H1 (cell line): Measurements from ENCODE around the gene TCFL5. TPM values are rescaled to one million over a fixed set of nuclear protein-coding genes. Genes with fewer than 3 reads are reported as not detected.

Experiments
- CTCF ChIA-PET: fragments of 300-600 bp; sonication (Branson Sonifier 250); formaldehyde crosslinking; loops from one replicate; lab custom pipeline; 2021; ENCODE audit not compliant: partially characterized antibody; lab: Charles Lee
- POLR2A ChIA-PET: fragments of 300-600 bp; sonication (Branson Sonifier 250); formaldehyde crosslinking; loops from one replicate; lab custom pipeline; 2021; ENCODE audit warnings: inconsistent platforms; ENCODE audit not compliant: partially characterized antibody; lab: Charles Lee
- DNase-seq, 2 experiments: peaks; one replicate each; pipeline versions ENCODE4 v3.0.0 to v3.0.0-alpha.2; 2010 to 2022; ENCODE audit warnings: low spot score in 2 of 2, low read depth in 1 of 2, mixed read lengths in 1 of 2
- FAIRE-seq: peaks from 2 replicates; lab custom pipeline; 2011; peaks lifted over from hg19 to GRCh38; lab: Jason Lieb, UNC
- H2AFZ ChIP-seq: 2 replicates; pipeline ENCODE4 v1.8.1; 2012; ENCODE audit warnings: low read length, inconsistent platforms
- H2AK5ac ChIP-seq: 2 replicates; pipeline ENCODE4 v1.6.1; 2013; ENCODE audit warnings: low read depth, low read length
- H2BK120ac ChIP-seq: replicated peaks from 2 replicates; pipeline ENCODE3; 2013; ENCODE audit warnings: low read depth, low read length, inconsistent platforms
- H2BK12ac ChIP-seq: 2 replicates; pipeline ENCODE4 v1.6.1; 2013; ENCODE audit warnings: low read depth, low read length
- H2BK15ac ChIP-seq: 2 replicates; pipeline ENCODE4 v1.6.1; 2013; ENCODE audit warnings: low read length
- H2BK20ac ChIP-seq: 2 replicates; pipeline ENCODE4 v1.6.1; 2013; ENCODE audit warnings: low read length
- H2BK5ac ChIP-seq: 2 replicates; pipeline ENCODE4 v1.6.1; 2013; ENCODE audit warnings: low read depth, low read length
- H3K14ac ChIP-seq: 2 replicates; pipeline ENCODE4 v1.6.1; 2013; ENCODE audit warnings: inconsistent platforms; ENCODE audit not compliant: insufficient read length
- H3K18ac ChIP-seq: 2 replicates; pipeline ENCODE4 v1.6.1; 2013; ENCODE audit warnings: low read length; ENCODE audit errors: extremely low read depth
- H3K23ac ChIP-seq: 2 replicates; pipeline ENCODE4 v1.6.1; 2013; ENCODE audit warnings: inconsistent platforms; ENCODE audit not compliant: insufficient read length
- H3K23me2 ChIP-seq: 2 replicates; pipeline ENCODE4 v1.6.1; 2013; ENCODE audit warnings: low read depth, low read length
- H3K27ac ChIP-seq: 2 replicates; pipeline ENCODE4 v1.6.1; 2011; ENCODE audit warnings: low read depth, low read length, inconsistent platforms
- H3K27me3 ChIP-seq, 4 experiments: replicated peaks in 1 of 4; 1 replicate in 1 of 4; 2 replicates in 3 of 4; pipeline versions ENCODE4 v1.6.1 to v1.8.1; 2011 to 2013; ENCODE audit warnings: low read length in 3 of 4, mild to moderate bottlenecking in 3 of 4, inconsistent platforms in 2 of 4, mixed read lengths in 2 of 4, moderate library complexity in 1 of 4; ENCODE audit not compliant: control insufficient read depth in 3 of 4, insufficient read depth in 3 of 4; ENCODE audit errors: extremely low read depth in 1 of 4
- H3K36me3 ChIP-seq, 4 experiments: 2 replicates each; pipeline versions ENCODE4 v1.6.1 to v1.8.1; 2011 to 2013; ENCODE audit warnings: mild to moderate bottlenecking in 4 of 4, low read length in 3 of 4, moderate library complexity in 2 of 4, control low read depth in 1 of 4, inconsistent platforms in 1 of 4; ENCODE audit not compliant: insufficient read depth in 4 of 4, control insufficient read depth in 2 of 4
- H3K4ac ChIP-seq: replicated peaks from 2 replicates; pipeline ENCODE3; 2013; ENCODE audit warnings: low read length, low read depth, mixed read lengths, inconsistent platforms; ENCODE audit not compliant: insufficient read length
- H3K4me1 ChIP-seq, 4 experiments: replicated peaks in 1 of 4; 1 replicate in 1 of 4; 2 replicates in 3 of 4; pipeline versions ENCODE4 v1.6.1 to v1.8.1; 2011 to 2013; ENCODE audit warnings: low read length in 3 of 4, inconsistent platforms in 2 of 4, mixed read lengths in 1 of 4; ENCODE audit not compliant: insufficient read depth in 4 of 4, control insufficient read depth in 3 of 4
- H3K4me2 ChIP-seq, 2 experiments: 2 replicates each; pipeline versions ENCODE4 v1.6.1 to v1.8.1; 2011 to 2013; ENCODE audit warnings: low read depth in 2 of 2, low read length in 2 of 2, control low read depth in 1 of 2, inconsistent platforms in 1 of 2, mild to moderate bottlenecking in 1 of 2; ENCODE audit not compliant: insufficient read depth in 1 of 2
- H3K4me3 ChIP-seq, 4 experiments: fragments of 200-600, 300-600 bp in 1 of 4; sonication (generic), shearing (Covaris generic), sonication (Bioruptor Twin) in 1 of 4; 2 replicates each; pipeline versions ENCODE4 v1.5.1 to v1.8.1; 2011 to 2016; ENCODE audit warnings: low read length in 4 of 4, low read depth in 3 of 4, control low read depth in 2 of 4, inconsistent platforms in 2 of 4, mild to moderate bottlenecking in 2 of 4, mixed read lengths in 1 of 4, moderate library complexity in 1 of 4; ENCODE audit not compliant: insufficient read depth in 2 of 4; ENCODE audit errors: extremely low read depth in 1 of 4
- H3K56ac ChIP-seq: replicated peaks from 2 replicates; pipeline ENCODE3; 2013; ENCODE audit warnings: low read depth, mild to moderate bottlenecking, mixed read lengths, low read length, inconsistent platforms; ENCODE audit not compliant: insufficient read length
- H3K79me1 ChIP-seq: 2 replicates; pipeline ENCODE4 v1.6.1; 2013; ENCODE audit warnings: low read depth, low read length, control low read depth
- H3K79me2 ChIP-seq, 2 experiments: 2 replicates each; pipeline versions ENCODE4 v1.6.1 to v1.8.1; 2012 to 2013; ENCODE audit warnings: low read length in 2 of 2, mild to moderate bottlenecking in 2 of 2, inconsistent platforms in 1 of 2; ENCODE audit not compliant: insufficient read depth in 2 of 2, control insufficient read depth in 1 of 2
- H3K9ac ChIP-seq, 4 experiments: replicated peaks in 1 of 4; 1 replicate in 1 of 4; 2 replicates in 3 of 4; pipeline versions ENCODE4 v1.6.1 to v1.8.1; 2011 to 2013; ENCODE audit warnings: low read depth in 3 of 4, low read length in 3 of 4, control low read depth in 2 of 4, mild to moderate bottlenecking in 2 of 4, moderate library complexity in 2 of 4, inconsistent platforms in 1 of 4; ENCODE audit errors: extremely low read depth in 1 of 4
- H3K9me3 ChIP-seq, 2 experiments: 2 replicates each; pipeline versions ENCODE4 v1.6.1 to v1.8.1; 2012 to 2013; ENCODE audit warnings: mild to moderate bottlenecking in 2 of 2, moderate library complexity in 2 of 2, control low read depth in 1 of 2, inconsistent platforms in 1 of 2, low read depth in 1 of 2, low read length in 1 of 2, mixed read lengths in 1 of 2; ENCODE audit not compliant: insufficient read depth in 2 of 2
- H4K20me1 ChIP-seq, 2 experiments: replicated peaks in 1 of 2; 2 replicates each; pipeline versions ENCODE3 to v1.8.1; 2011 to 2013; ENCODE audit warnings: inconsistent platforms in 2 of 2, low read length in 2 of 2, mild to moderate bottlenecking in 1 of 2; ENCODE audit not compliant: insufficient read depth in 2 of 2, control insufficient read depth in 1 of 2
- H4K5ac ChIP-seq: 2 replicates; pipeline ENCODE4 v1.6.1; 2013; ENCODE audit warnings: low read length, low read depth, mixed read lengths, inconsistent platforms; ENCODE audit not compliant: insufficient read length
- H4K8ac ChIP-seq: 2 replicates; pipeline ENCODE4 v1.8.0; 2013; ENCODE audit warnings: mild to moderate bottlenecking, moderate library complexity, low read length, inconsistent platforms; ENCODE audit not compliant: insufficient read depth; ENCODE audit errors: extremely low read depth
- H4K91ac ChIP-seq: replicated peaks from 2 replicates; pipeline ENCODE3; 2013; ENCODE audit warnings: low read length, mixed read lengths, inconsistent platforms; ENCODE audit not compliant: insufficient read length
- FOSL1 ChIP-seq: IDR thresholded peaks from 2 replicates; pipeline ENCODE4 v1.6.1; 2011; ENCODE audit warnings: mild to moderate bottlenecking, low read depth, low read length, moderate library complexity; ENCODE audit not compliant: insufficient read depth
- GABPA ChIP-seq: IDR thresholded peaks from 2 replicates; pipeline ENCODE4 v1.6.1; 2011; ENCODE audit warnings: mild to moderate bottlenecking, low read length, moderate library complexity, borderline replicate concordance; ENCODE audit not compliant: insufficient read depth
- NANOG ChIP-seq: IDR thresholded peaks from 2 replicates; pipeline ENCODE4 v1.6.1; 2011; ENCODE audit warnings: low read length, low read depth, mild to moderate bottlenecking, inconsistent platforms; ENCODE audit not compliant: insufficient read depth, poor library complexity, severe bottlenecking
- POLR2AphosphoS5 ChIP-seq: IDR thresholded peaks from 2 replicates; pipeline ENCODE4 v1.6.1; 2011; ENCODE audit warnings: low read depth, low read length
- SIX5 ChIP-seq: IDR thresholded peaks from 2 replicates; pipeline ENCODE4 v1.6.1; 2011; ENCODE audit warnings: mild to moderate bottlenecking, low read depth, low read length
- SP1 ChIP-seq: IDR thresholded peaks from 2 replicates; pipeline ENCODE4 v1.6.1; 2011; ENCODE audit warnings: low read depth, low read length
- TCF12 ChIP-seq: IDR thresholded peaks from 2 replicates; pipeline ENCODE4 v1.6.1; 2011; ENCODE audit warnings: low read depth, mild to moderate bottlenecking, low read length
- WGBS, 2 experiments: shearing (Covaris generic) in 1 of 2; methylation state at CpG; one replicate each; pipeline versions ENCODE4 v1.1.6 to v1.1.7; 2013 to 2015; ENCODE audit warnings: low lambda C conversion rate in 2 of 2, mixed read lengths in 2 of 2, inconsistent platforms in 1 of 2, low coverage in 1 of 2, missing lambda C conversion rate in 1 of 2; ENCODE audit not compliant: insufficient replicate concordance in 2 of 2, insufficient coverage in 1 of 2, insufficient read length in 1 of 2; ENCODE audit errors: extremely low coverage in 1 of 2, missing lambda C conversion rate in 1 of 2; 5-methylcytosine and 5-hydroxymethylcytosine counted together
- polyA plus RNA-seq, 7 experiments: library from polyadenylated mRNA; depleted of rRNA in 3 of 7; stranded (reverse) in 5 of 7; unstranded in 2 of 7; fragments of >200 nt in 5 of 7; fragments of 200-250 nt in 2 of 7; gene quantifications; 1 replicate in 5 of 7; 2 replicates in 1 of 7; 4 replicates in 1 of 7; pipeline versions ENCODE4 v1.2.1 to v1.2.3, GENCODE V29; 2011 to 2013; ENCODE audit warnings: missing spikeins in 2 of 7, mixed read lengths in 2 of 7
- total RNA-seq: library from RNA; stranded (reverse); fragmentation: NEBNext Ultra II Directional; extraction: Animal tissue kit (Norgen Biotek cat#: 25700); gene quantifications from 2 replicates; pipeline ENCODE4 v1.2.1, GENCODE V29; 2021

TCFL5 gene
- total and polyA plus RNA-seq, 2 of the 8 experiments (the other 6 are each of a cell fraction or from before 2014, with no cell fraction given) = 6.2 to 15.0 TPM

- peaks cover 9 to 18% (median 15%) of the 10 kb centered on the region in 4 experiments for H3K4me1 ChIP-seq
- FAIRE-seq (no peak), DNase-seq (no peak)
- peaks cover 0 to 12% of the 10 kb centered on the region in 2 experiments for H4K20me1 ChIP-seq
- H2BK120ac ChIP-seq = no peak overlapping the region
- no peak overlapping the region for H2BK12ac ChIP-seq
- no peak overlapping the region for H3K4me2 ChIP-seq
- no peak overlapping the region for H3K4me3 ChIP-seq
- no peak overlapping the region for H3K14ac ChIP-seq
- H3K79me2 ChIP-seq = no peaks in the 10 kb centered on the region
- H2AK5ac ChIP-seq = no peak overlapping the region
- H3K9me3 ChIP-seq = no peaks in the 10 kb centered on the region
- no peak overlapping the region for H4K8ac ChIP-seq
- 83% methylated on average over 16 of the region's 16 CpGs; no CpG with 5 or more reads in 1 of the 2 experiments for WGBS, 2 experiments
- no peak overlapping the region for H4K5ac ChIP-seq
- no peaks in the 10 kb centered on the region for H3K23me2 ChIP-seq
- TF ChIP-seq FOSL1 (no peak), TCF12 (no peak), NANOG (no peak), GABPA (no peak), SIX5 (no peak), SP1 (no peak), POLR2AphosphoS5 (peak; percentile 58)
- no peak overlapping the region for H2BK15ac ChIP-seq
- H2BK5ac ChIP-seq = no peak overlapping the region
- H4K91ac ChIP-seq = no peak overlapping the region
- no peak overlapping the region for H2BK20ac ChIP-seq
- H3K36me3 ChIP-seq = peaks cover 28 to 42% (median 31%) of the 10 kb centered on the region in 4 experiments
- no peak overlapping the region for H3K18ac ChIP-seq
- ChIA-PET POLR2A (interaction anchor here (1.2 to 9.9 kb wide), 16 partner anchors 9 to 70 kb away, joined by 3 to 88 read pairs (median 9); partner anchors contain the start of genes DIDO1, GID8 and TCFL5), CTCF (interaction anchor here (0.7 to 5.8 kb wide), 21 partner anchors 9 to 158 kb away, joined by 3 to 56 read pairs (median 4); partner anchors contain the start of genes GID8 and TCFL5)
- no peak overlapping the region for H3K56ac ChIP-seq
- no peak overlapping the region for H3K27ac ChIP-seq
- H3K27me3 ChIP-seq = no peaks in the 10 kb centered on the region
- no peak overlapping the region for H3K9ac ChIP-seq
- peaks cover 4% of the 10 kb centered on the region; the same call in 1 of the 2 replicates for H3K79me1 ChIP-seq
- H2AFZ ChIP-seq = no peak overlapping the region
- no peak overlapping the region for H3K4ac ChIP-seq
- no peak overlapping the region for H3K23ac ChIP-seq
Measured at GRCh38 chr20:62898970-62899632, 37.5 kb upstream of the TCFL5 start.
